Osteoblast (primary cell): Measurements from ENCODE around the gene KCNQ1. TPM values are rescaled to one million over a fixed set of nuclear protein-coding genes. Genes with fewer than 3 reads are reported as not detected.

Experiments
- DNase-seq: peaks from one replicate; pipeline ENCODE4 v3.0.0; 2011; ENCODE audit warnings: low spot score, mixed read lengths; ENCODE audit not compliant: insufficient read length; ENCODE audit errors: missing footprints
- H2AFZ ChIP-seq: 2 replicates; pipeline ENCODE4 v1.6.0; 2011; ENCODE audit warnings: mild to moderate bottlenecking, low read length
- H3K27ac ChIP-seq: 2 replicates; pipeline ENCODE4 v1.5.1; 2011; ENCODE audit warnings: mild to moderate bottlenecking, low read depth, low read length, moderate library complexity
- H3K27me3 ChIP-seq: 2 replicates; pipeline ENCODE4 v1.6.0; 2012; ENCODE audit warnings: mild to moderate bottlenecking, control low read depth, inconsistent platforms, low read length, moderate library complexity; ENCODE audit not compliant: insufficient read depth
- H3K36me3 ChIP-seq: 2 replicates; pipeline ENCODE4 v1.5.1; 2011; ENCODE audit warnings: mild to moderate bottlenecking, low read length, control low read depth, moderate library complexity; ENCODE audit not compliant: insufficient read depth
- H3K4me1 ChIP-seq: 2 replicates; pipeline ENCODE4 v1.5.1; 2011; ENCODE audit warnings: mild to moderate bottlenecking, low read length, control low read depth, moderate library complexity; ENCODE audit not compliant: insufficient read depth
- H3K4me2 ChIP-seq: 2 replicates; pipeline ENCODE4 v1.6.0; 2011; ENCODE audit warnings: mild to moderate bottlenecking, low read length; ENCODE audit not compliant: insufficient read depth
- H3K4me3 ChIP-seq: fragments of 200-600 bp; sonication (generic); 3 replicates; pipeline ENCODE4 v1.5.1; 2012; ENCODE audit warnings: mild to moderate bottlenecking, low read length, inconsistent platforms; ENCODE audit not compliant: insufficient read depth
- H3K79me2 ChIP-seq: 2 replicates; pipeline ENCODE4 v1.6.0; 2012; ENCODE audit warnings: mild to moderate bottlenecking, low read length, control low read depth, inconsistent platforms; ENCODE audit not compliant: insufficient read depth
- H3K9me3 ChIP-seq: 2 replicates; pipeline ENCODE4 v1.5.1; 2011; ENCODE audit warnings: low read depth, low read length, control low read depth
- H4K20me1 ChIP-seq: 2 replicates; pipeline ENCODE4 v1.6.0; 2012; ENCODE audit warnings: mild to moderate bottlenecking, low read length, control low read depth; ENCODE audit not compliant: insufficient read depth
- total RNA-seq: library from RNA; depleted of rRNA; stranded (reverse); fragments of >200 nt; gene quantifications from 2 replicates; pipeline ENCODE4 v1.2.3, GENCODE V29; 2012
- TF ChIP-seq, protein P1 (sequence below): IDR thresholded peaks from 2 replicates; pipeline ENCODE4 v1.5.1; 2011; ENCODE audit warnings: mild to moderate bottlenecking, low read depth, low read length, moderate library complexity; ENCODE audit errors: extremely low read depth

Gene KCNQ1
- total RNA-seq, 1 donor, result not detected

- TF ChIP-seq, protein P1, sequence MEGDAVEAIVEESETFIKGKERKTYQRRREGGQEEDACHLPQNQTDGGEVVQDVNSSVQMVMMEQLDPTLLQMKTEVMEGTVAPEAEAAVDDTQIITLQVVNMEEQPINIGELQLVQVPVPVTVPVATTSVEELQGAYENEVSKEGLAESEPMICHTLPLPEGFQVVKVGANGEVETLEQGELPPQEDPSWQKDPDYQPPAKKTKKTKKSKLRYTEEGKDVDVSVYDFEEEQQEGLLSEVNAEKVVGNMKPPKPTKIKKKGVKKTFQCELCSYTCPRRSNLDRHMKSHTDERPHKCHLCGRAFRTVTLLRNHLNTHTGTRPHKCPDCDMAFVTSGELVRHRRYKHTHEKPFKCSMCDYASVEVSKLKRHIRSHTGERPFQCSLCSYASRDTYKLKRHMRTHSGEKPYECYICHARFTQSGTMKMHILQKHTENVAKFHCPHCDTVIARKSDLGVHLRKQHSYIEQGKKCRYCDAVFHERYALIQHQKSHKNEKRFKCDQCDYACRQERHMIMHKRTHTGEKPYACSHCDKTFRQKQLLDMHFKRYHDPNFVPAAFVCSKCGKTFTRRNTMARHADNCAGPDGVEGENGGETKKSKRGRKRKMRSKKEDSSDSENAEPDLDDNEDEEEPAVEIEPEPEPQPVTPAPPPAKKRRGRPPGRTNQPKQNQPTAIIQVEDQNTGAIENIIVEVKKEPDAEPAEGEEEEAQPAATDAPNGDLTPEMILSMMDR, result no peak
These were observed 114.9 kb downstream of the KCNQ1 start for GRCh38 chr11:2559527-2560311.

DNA sequence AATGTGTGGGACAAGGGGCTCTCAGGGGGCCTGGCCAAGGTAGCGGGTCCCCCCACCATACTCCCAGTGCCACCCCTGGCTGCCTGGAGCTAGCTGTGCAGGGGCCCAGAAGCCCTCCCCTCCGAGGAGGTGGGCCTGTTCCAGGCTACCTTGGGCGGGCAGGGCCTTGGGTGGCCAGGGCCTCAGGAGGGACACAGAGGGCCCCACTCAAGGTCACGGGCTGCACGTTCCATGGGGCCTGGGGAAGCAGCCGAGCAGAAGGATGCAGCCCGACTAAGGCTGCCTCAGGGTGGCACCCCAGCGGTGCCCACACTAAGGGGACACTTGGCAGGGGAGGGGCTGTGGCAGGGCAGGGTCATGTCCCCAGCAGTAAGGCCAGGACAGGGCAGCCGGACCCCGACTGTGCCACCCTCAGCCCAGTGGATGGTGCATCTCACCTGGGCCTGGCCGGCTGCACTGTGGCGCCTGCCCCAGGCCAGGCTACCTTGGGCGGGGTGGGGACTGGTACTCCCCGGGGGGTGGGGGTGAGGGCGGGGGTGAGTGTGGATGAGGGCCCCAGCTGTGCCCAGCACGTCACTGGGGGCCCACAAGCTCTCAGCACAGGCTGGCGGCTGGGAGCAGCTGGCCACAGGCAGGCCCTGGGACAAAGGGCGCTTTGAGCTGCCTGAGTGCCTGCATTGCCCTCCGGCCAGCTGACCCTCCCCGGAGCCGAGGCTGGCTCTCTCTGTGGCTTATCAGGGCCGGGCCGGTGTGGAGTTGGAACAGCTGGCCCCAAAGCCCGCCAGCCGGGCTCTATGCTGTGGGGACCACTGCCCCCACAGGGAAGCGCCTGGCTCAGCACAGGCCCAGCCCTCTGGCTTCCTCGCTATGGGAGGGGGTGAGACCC lies 117.1 kb downstream of the KCNQ1 start:
- Histone ChIP-seq H3K36me3 (no peaks in the 10 kb centered on the region), H3K4me3 (no peak overlapping the region), H3K27me3 (peaks cover 9% of the 10 kb centered on the region), H2AFZ (no peak overlapping the region), H3K4me1 (no peaks in the 10 kb centered on the region), H3K9me3 (no peaks in the 10 kb centered on the region), H4K20me1 (no peaks in the 10 kb centered on the region), H3K4me2 (no peak overlapping the region), H3K79me2 (no peaks in the 10 kb centered on the region), H3K27ac (no peak overlapping the region)
- TF ChIP-seq, protein P1, result no peak
- DNase-seq, result peak; percentile 32

More at GRCh38 chr11:2559527-2560311, 114.9 kb downstream of the KCNQ1 start:
- Histone ChIP-seq H2AFZ (no peak overlapping the region), H3K27me3 (peaks cover 11% of the 10 kb centered on the region), H3K4me1 (no peaks in the 10 kb centered on the region), H3K4me3 (no peak overlapping the region), H3K9me3 (no peaks in the 10 kb centered on the region), H3K27ac (no peak overlapping the region), H3K36me3 (no peaks in the 10 kb centered on the region), H3K79me2 (no peaks in the 10 kb centered on the region), H3K4me2 (no peak overlapping the region), H4K20me1 (no peaks in the 10 kb centered on the region)
- peak; percentile 73 for DNase-seq

- H4K20me1 ChIP-seq, result no peaks in the 10 kb centered on the region
- no peak overlapping the region for H2AFZ ChIP-seq
- TF ChIP-seq, protein P1, result no peak
- no peaks in the 10 kb centered on the region for H3K36me3 ChIP-seq
- no peaks in the 10 kb centered on the region for H3K79me2 ChIP-seq
- no peak overlapping the region for H3K4me2 ChIP-seq
- H3K27ac ChIP-seq, result no peak overlapping the region
- H3K27me3 ChIP-seq, result peaks cover 5% of the 10 kb centered on the region
- no peaks in the 10 kb centered on the region for H3K9me3 ChIP-seq
- DNase-seq, result peak; percentile 30
- no peaks in the 10 kb centered on the region for H3K4me1 ChIP-seq
- H3K4me3 ChIP-seq, result no peak overlapping the region
These were observed 118.0 kb downstream of the KCNQ1 start for GRCh38 chr11:2562890-2563212.
